ENCODE data around the gene NF1.

- TF ChIP-seq CTCF (IDR thresholded peaks at IDR 0.05) (no peak), POLR2A (IDR thresholded peaks at IDR 0.05) (no peak)
These were observed 45.3 kb downstream of the NF1 start for GRCh38 chr17:31140111-31140510.

All from Peyer's patch (tissue), 4 donors.